HepG2 (cell line): Measurements from ENCODE around the gene C1orf50. TPM values are rescaled to one million over a fixed set of nuclear protein-coding genes. Genes with fewer than 3 reads are reported as not detected.

Experiments
- ATAC-seq: fragments of 200-7000 bp; cut with Tn5 transposase; 3 replicates; pipeline ENCODE4 v1.9.1; 2020; ENCODE audit warnings: mild to moderate bottlenecking, moderate library complexity
- BruUV-seq: library from RNA; stranded (reverse); fragments of 400-500 nt; replicated peaks from 2 replicates; lab custom pipeline; 2021; lab: Mats Ljungman, UMichigan
- CTCF ChIA-PET: fragments of 300-600 bp; formaldehyde crosslinking; extraction: SDS; loops from one replicate; lab custom pipeline; 2021; ENCODE audit warnings: low total read pairs, inconsistent platforms, low intra/inter-chr PET ratio; lab: Yijun Ruan, JAX
- POLR2A ChIA-PET: fragments of 350-600 bp; sonication (Branson Sonifier 250); formaldehyde crosslinking; loops from one replicate; lab custom pipeline; 2020; ENCODE audit warnings: antibody characterized with exemption, inconsistent platforms; lab: Yijun Ruan, JAX
- DNase-seq: peaks from one replicate; pipeline ENCODE4 v3.0.0-alpha.2; 2015; ENCODE audit warnings: low spot score
- FAIRE-seq: peaks from 3 replicates; lab custom pipeline; 2011; peaks lifted over from hg19 to GRCh38; lab: Jason Lieb, UNC
- H2AFZ ChIP-seq: one replicate; pipeline ENCODE4 v1.6.1; 2011; ENCODE audit warnings: low read length, inconsistent platforms
- H3K27ac ChIP-seq: fragments of 300-600 bp; 3 replicates; pipeline ENCODE4 v1.8.0; 2011; ENCODE audit warnings: mixed run types, mild to moderate bottlenecking, mixed read lengths, low read length, inconsistent platforms; ENCODE audit not compliant: insufficient read depth; ENCODE audit errors: extremely low read length
- H3K27me3 ChIP-seq, 2 experiments: fragments of 200-600 bp in 1 of 2; 2 replicates in 1 of 2; 3 replicates in 1 of 2; pipeline versions ENCODE4 v1.6.0 to v1.8.0; 2011; ENCODE audit warnings: low read length in 2 of 2, mild to moderate bottlenecking in 2 of 2, moderate library complexity in 2 of 2, inconsistent platforms in 1 of 2; ENCODE audit not compliant: insufficient read depth in 2 of 2, control insufficient read depth in 1 of 2
- H3K36me3 ChIP-seq, 2 experiments: fragments of 200-600 bp in 1 of 2; replicated peaks in 1 of 2; 2 replicates in 1 of 2; 3 replicates in 1 of 2; pipeline versions ENCODE4 v1.5.1 to v1.8.0; 2011; ENCODE audit warnings: low read length in 2 of 2, inconsistent platforms in 1 of 2; ENCODE audit not compliant: insufficient read depth in 2 of 2, control insufficient read depth in 1 of 2
- H3K4me1 ChIP-seq: 2 replicates; pipeline ENCODE4 v1.5.1; 2012; ENCODE audit warnings: low read length, inconsistent platforms; ENCODE audit not compliant: insufficient read depth
- H3K4me2 ChIP-seq: 2 replicates; pipeline ENCODE4 v1.6.0; 2011; ENCODE audit warnings: low read depth, low read length, inconsistent platforms
- H3K4me3 ChIP-seq, 3 experiments: fragments of 200-600 bp in 1 of 3; sonication (generic), shearing (Covaris generic) in 1 of 3; replicated peaks in 1 of 3; 2 replicates each; pipeline ENCODE4 v1.5.1; 2011 to 2016; ENCODE audit warnings: low read length in 3 of 3, inconsistent platforms in 2 of 3, low read depth in 2 of 3, mild to moderate bottlenecking in 2 of 3, control low read depth in 1 of 3, mixed read lengths in 1 of 3; ENCODE audit not compliant: insufficient read depth in 1 of 3
- H3K79me2 ChIP-seq: one replicate; pipeline ENCODE4 v1.6.1; 2011; ENCODE audit warnings: low read length, inconsistent platforms; ENCODE audit not compliant: insufficient read depth
- H3K9ac ChIP-seq: 2 replicates; pipeline ENCODE4 v1.6.0; 2011; ENCODE audit warnings: mild to moderate bottlenecking, low read depth, low read length, inconsistent platforms; ENCODE audit not compliant: insufficient read depth
- H3K9me3 ChIP-seq: 2 replicates; pipeline ENCODE4 v1.5.1; 2012; ENCODE audit warnings: mild to moderate bottlenecking, low read length
- H4K20me1 ChIP-seq: 2 replicates; pipeline ENCODE4 v1.6.0; 2011; ENCODE audit warnings: inconsistent platforms, mild to moderate bottlenecking, low read length, moderate library complexity; ENCODE audit not compliant: insufficient read depth
- CAMTA2 ChIP-seq: sonication (generic); formaldehyde crosslinking; IDR thresholded peaks from 2 replicates; pipeline ENCODE4 v1.4.0; 2020; ENCODE audit warnings: mild to moderate bottlenecking, missing genetic modification reagents, borderline replicate concordance
- CENPT ChIP-seq: sonication (generic); formaldehyde crosslinking; IDR thresholded peaks from 2 replicates; pipeline ENCODE4 v1.8.0; 2022; ENCODE audit warnings: low read depth, mild to moderate bottlenecking, moderate library complexity, missing genetic modification reagents
- CREB1 ChIP-seq, 2 experiments: fragments of 450-650 bp in 1 of 2; IDR thresholded peaks; 2 replicates each; pipeline ENCODE4 v1.6.1; 2016 to 2017; ENCODE audit warnings: control low read depth in 1 of 2, mild to moderate bottlenecking in 1 of 2, missing compliant biosample characterization in 1 of 2, missing genetic modification characterization in 1 of 2
- ERF ChIP-seq: IDR thresholded peaks from 2 replicates; pipeline ENCODE4 v1.6.1; 2018; ENCODE audit warnings: missing biosample characterization, missing genetic modification reagents
- FLYWCH1 ChIP-seq: sonication (generic); formaldehyde crosslinking; IDR thresholded peaks from 2 replicates; pipeline ENCODE4 v1.8.1; 2023; ENCODE audit warnings: mild to moderate bottlenecking, missing genetic modification reagents
- GATA4 ChIP-seq: sonication (generic); IDR thresholded peaks from 2 replicates; pipeline ENCODE4 v1.6.1; 2016; ENCODE audit warnings: antibody characterized with exemption, low read depth, borderline replicate concordance
- HCFC1 ChIP-seq: fragments of 150-350 bp; IDR thresholded peaks from 2 replicates; pipeline ENCODE4 v1.6.1; 2014; ENCODE audit warnings: low read depth, low read length
- HDAC1 ChIP-seq: sonication (generic); formaldehyde crosslinking; IDR thresholded peaks from 2 replicates; pipeline ENCODE4 v1.5.1; 2020; ENCODE audit warnings: mild to moderate bottlenecking, missing genetic modification reagents
- HNF1B ChIP-seq: sonication (generic); formaldehyde crosslinking; IDR thresholded peaks from 2 replicates; pipeline ENCODE4 v1.5.1; 2020; ENCODE audit warnings: mild to moderate bottlenecking, moderate library complexity, missing genetic modification reagents
- NBN ChIP-seq: fragments of 450-650 bp; conservative IDR thresholded peaks from 2 replicates; pipeline ENCODE4 v1.6.1; 2017
- NKX3-1 ChIP-seq: sonication (generic); formaldehyde crosslinking; IDR thresholded peaks from 2 replicates; pipeline ENCODE4 v1.5.0; 2020; ENCODE audit warnings: missing genetic modification reagents
- NR2F6 ChIP-seq, 2 experiments: IDR thresholded peaks; 2 replicates each; pipeline ENCODE4 v1.6.1; 2016; ENCODE audit warnings: antibody characterized with exemption in 1 of 2, mild to moderate bottlenecking in 1 of 2
- PHF20 ChIP-seq: sonication (generic); formaldehyde crosslinking; IDR thresholded peaks from 2 replicates; pipeline ENCODE4 v1.5.0; 2020; ENCODE audit warnings: mild to moderate bottlenecking, missing genetic modification reagents
- POLR2G ChIP-seq: fragments of 200-400 bp; formaldehyde crosslinking; IDR thresholded peaks from 2 replicates; pipeline ENCODE4 v1.6.1; 2018; ENCODE audit warnings: mild to moderate bottlenecking, low read depth, low read length, moderate library complexity
- RORA ChIP-seq: sonication (generic); formaldehyde crosslinking; IDR thresholded peaks from 2 replicates; pipeline ENCODE4 v1.5.0; 2020; ENCODE audit warnings: mild to moderate bottlenecking, missing genetic modification reagents, moderate library complexity
- SP1 ChIP-seq, 2 experiments: fragments of 450-650 bp in 1 of 2; sonication (generic) in 1 of 2; formaldehyde crosslinking in 1 of 2; IDR thresholded peaks; 2 replicates each; pipeline versions ENCODE4 v1.4.0 to v1.6.1; 2016 to 2020; ENCODE audit warnings: missing genetic modification reagents in 1 of 2
- ZMYM4 ChIP-seq: sonication (generic); formaldehyde crosslinking; IDR thresholded peaks from 2 replicates; pipeline ENCODE4 v1.8.1; 2023; ENCODE audit warnings: mild to moderate bottlenecking, missing genetic modification reagents
- ZNF549 ChIP-seq: sonication (generic); formaldehyde crosslinking; IDR thresholded peaks from 2 replicates; pipeline ENCODE4 v1.5.0; 2020; ENCODE audit warnings: missing genetic modification reagents
- ZNF552 ChIP-seq: sonication (generic); formaldehyde crosslinking; IDR thresholded peaks from 2 replicates; pipeline ENCODE4 v1.9.0; 2022; ENCODE audit warnings: missing genetic modification reagents, mild to moderate bottlenecking, borderline replicate concordance
- WGBS: methylation state at CpG from one replicate; pipeline ENCODE4 v1.1.6; 2017; ENCODE audit warnings: low lambda C conversion rate; 5-methylcytosine and 5-hydroxymethylcytosine counted together
- in situ Hi-C: cut with HindIII; loops from 2 replicates; pipeline ENCODE4 v1.10.0; 2017; ENCODE audit warnings: low pct_unique_long_range_greater_than_20kb; ENCODE audit not compliant: extremely low pct_ligation_motif_present
- intact Hi-C: fragments of 100-400 bp; cut with micrococcal nuclease; formaldehyde crosslinking; loops from one replicate; pipeline ENCODE4 v1.10.0; 2022; ENCODE audit not compliant: unreplicated experiment
- polyA plus RNA-seq, 8 experiments: library from polyadenylated mRNA; depleted of rRNA in 3 of 8; stranded (reverse) in 7 of 8; unstranded in 1 of 8; fragments of >200 nt; fragmentation: Illumina TruSeq in 4 of 8; extraction: Trizol in 4 of 8; gene quantifications; 2 replicates each; pipeline versions ENCODE4 v1.2.1 to v1.2.3, GENCODE V29; 2011 to 2016; ENCODE audit warnings: low read depth in 4 of 8, missing spikeins in 1 of 8, mixed read lengths in 1 of 8; ENCODE audit not compliant: insufficient read depth in 1 of 8
- total RNA-seq, 5 experiments: library from RNA; depleted of rRNA; stranded (reverse); fragments of >200 nt; fragmentation: Illumina TruSeq; extraction: Trizol; gene quantifications; 2 replicates each; pipeline ENCODE4 v1.2.3, GENCODE V29; 2016; ENCODE audit warnings: low read depth in 1 of 5
- TF ChIP-seq, protein P1 (sequence below): sonication (generic); formaldehyde crosslinking; IDR thresholded peaks from 2 replicates; pipeline ENCODE4 v1.8.0; 2022; ENCODE audit warnings: mild to moderate bottlenecking, missing genetic modification reagents, borderline replicate concordance
- TF ChIP-seq, protein P2 (sequence below): sonication (generic); formaldehyde crosslinking; IDR thresholded peaks from 2 replicates; pipeline ENCODE4 v1.8.0; 2022; ENCODE audit warnings: missing genetic modification reagents, mild to moderate bottlenecking, inconsistent platforms, borderline replicate concordance

Gene C1orf50
- total and polyA plus RNA-seq, 2 of the 13 experiments (the other 11 are each of a cell fraction or from before 2014, with no cell fraction given) = 4.3 to 4.8 TPM

DNA sequence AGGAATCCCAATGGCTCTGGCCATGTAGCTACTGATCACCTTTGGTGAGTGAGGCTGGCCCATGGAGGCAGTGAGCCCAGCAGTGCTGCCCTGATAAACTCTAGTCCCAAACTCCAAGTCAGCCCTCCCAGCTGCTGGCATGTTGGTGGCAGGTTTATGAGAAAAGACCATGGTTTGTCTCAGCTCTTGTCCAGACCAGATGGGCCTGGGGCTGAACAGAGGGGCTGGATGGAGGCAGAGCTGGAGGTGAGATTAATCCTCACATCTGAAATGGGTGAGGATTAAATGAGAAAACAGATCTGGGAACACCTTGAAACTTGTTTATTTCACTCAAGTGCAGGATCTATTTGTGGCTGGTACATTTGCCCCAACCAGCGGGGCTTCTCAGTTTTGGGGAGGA, 21.0 kb downstream of the C1orf50 start (continued):
- TF ChIP-seq CREB1 (IDR thresholded peaks at IDR 0.05) (no peak), CREB1 (CRISPR knock-in tag; IDR thresholded peaks at IDR 0.05) (no peak), PHF20 (CRISPR knock-in tag) (no peak), CENPT (CRISPR knock-in tag) (no peak)

DNA sequence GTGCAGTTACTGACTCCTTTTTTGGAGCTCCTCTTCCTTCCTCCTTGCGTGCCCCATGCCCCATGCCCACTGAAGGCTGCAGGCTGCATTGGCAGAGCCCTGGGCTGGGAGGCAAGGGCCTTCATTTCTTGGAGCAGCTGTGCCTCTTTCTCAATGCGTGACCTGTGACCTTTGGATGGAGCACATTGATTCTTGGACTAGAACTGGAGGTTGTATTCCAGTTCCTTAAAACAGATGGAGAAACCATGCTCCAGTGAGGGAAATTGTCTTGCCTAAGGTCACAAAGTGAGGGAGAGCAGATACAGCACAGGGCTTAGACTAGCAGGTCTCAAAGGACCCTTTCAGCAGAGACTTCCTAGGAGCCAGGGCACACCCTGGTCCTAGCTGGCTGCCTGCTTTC, 26.8 kb downstream of the C1orf50 start:
- intact Hi-C loops = no loop called here
- POLR2A ChIA-PET = no interaction called here
- DNase-seq (no peak), FAIRE-seq (no peak), ATAC-seq (no peak)
- Histone ChIP-seq H3K4me1 (no peaks in the 10 kb centered on the region), H4K20me1 (no peaks in the 10 kb centered on the region), H3K9ac (no peak overlapping the region), H3K27me3 (no peaks in the 10 kb centered on the region), H3K79me2 (no peaks in the 10 kb centered on the region), H3K4me3 (no peak overlapping the region), H3K9me3 (no peaks in the 10 kb centered on the region), H2AFZ (no peak overlapping the region), H3K36me3 (no peaks in the 10 kb centered on the region), H3K4me2 (no peak overlapping the region), H3K27ac (no peak overlapping the region)
- in situ Hi-C loops = no loop called here
- 100% methylated on average over 2 of the region's 2 CpGs for WGBS
- no TSS peak for BruUV-seq
- CTCF ChIA-PET = no interaction called here
- no peak for TF ChIP-seq NKX3-1 (CRISPR knock-in tag)
- no peak for TF ChIP-seq NR2F6 (IDR thresholded peaks at IDR 0.05)
- no peak for TF ChIP-seq NR2F6 (CRISPR knock-in tag; IDR thresholded peaks at IDR 0.05)
- TF ChIP-seq, protein P1, sequence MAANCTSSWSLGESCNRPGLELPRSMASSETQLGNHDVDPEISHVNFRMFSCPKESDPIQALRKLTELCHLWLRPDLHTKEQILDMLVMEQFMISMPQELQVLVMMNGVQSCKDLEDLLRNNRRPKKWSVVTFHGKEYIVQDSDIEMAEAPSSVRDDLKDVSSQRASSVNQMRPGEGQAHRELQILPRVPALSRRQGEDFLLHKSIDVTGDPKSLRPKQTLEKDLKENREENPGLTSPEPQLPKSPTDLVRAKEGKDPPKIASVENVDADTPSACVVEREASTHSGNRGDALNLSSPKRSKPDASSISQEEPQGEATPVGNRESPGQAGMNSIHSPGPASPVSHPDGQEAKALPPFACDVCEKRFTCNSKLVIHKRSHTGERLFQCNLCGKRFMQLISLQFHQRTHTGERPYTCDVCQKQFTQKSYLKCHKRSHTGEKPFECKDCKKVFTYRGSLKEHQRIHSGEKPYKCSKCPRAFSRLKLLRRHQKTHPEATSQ (CRISPR knock-in tag) = no peak
- no peak for TF ChIP-seq ZMYM4
- no peak for TF ChIP-seq HDAC1 (CRISPR knock-in tag)
- TF ChIP-seq POLR2G = no peak
- TF ChIP-seq, protein P2, sequence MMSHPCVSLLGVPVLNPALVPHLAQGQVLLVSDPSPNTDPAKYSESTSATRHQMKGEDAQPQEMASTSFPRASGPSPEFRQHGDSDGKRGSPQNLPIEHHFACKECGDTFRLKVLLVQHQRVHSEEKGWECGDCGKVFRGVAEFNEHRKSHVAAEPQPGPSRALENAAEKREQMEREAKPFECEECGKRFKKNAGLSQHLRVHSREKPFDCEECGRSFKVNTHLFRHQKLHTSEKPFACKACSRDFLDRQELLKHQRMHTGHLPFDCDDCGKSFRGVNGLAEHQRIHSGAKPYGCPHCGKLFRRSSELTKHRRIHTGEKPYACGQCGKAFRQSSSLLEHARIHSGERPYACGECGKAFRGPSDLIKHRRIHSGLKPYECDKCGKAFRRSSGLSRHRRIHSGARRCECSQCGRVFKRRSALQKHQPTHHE (CRISPR knock-in tag) = no peak
- TF ChIP-seq SP1 (IDR thresholded peaks at IDR 0.05) = no peak
- no peak for TF ChIP-seq SP1 (CRISPR knock-in tag; IDR thresholded peaks at IDR 0.05)
- TF ChIP-seq CAMTA2 (CRISPR knock-in tag) = no peak
- no peak for TF ChIP-seq FLYWCH1 (CRISPR knock-in tag)
- TF ChIP-seq HCFC1 = no peak
- TF ChIP-seq GATA4 = no peak
- no peak for TF ChIP-seq ZNF549 (CRISPR knock-in tag)
- no peak for TF ChIP-seq ERF (CRISPR knock-in tag)
- no peak for TF ChIP-seq NBN
- TF ChIP-seq RORA (CRISPR knock-in tag) = no peak
- no peak for TF ChIP-seq ZNF552 (CRISPR knock-in tag)
- no peak for TF ChIP-seq HNF1B (CRISPR knock-in tag)
